CD4-positive, alpha-beta T cell treated with Interleukin-21 for 1 hour (primary cell): ENCODE data around the gene PSMC5.
"Not testable (repeated sequence)": the region's sequence is repeated elsewhere in the genome, so short reads cannot be mapped to it uniquely, and the experiment has no call there.

ENCODE experiments used
- DNase-seq: peaks from one replicate; pipeline ENCODE4 v3.0.0-alpha.2; 2020

The PSMC5 gene

DNA sequence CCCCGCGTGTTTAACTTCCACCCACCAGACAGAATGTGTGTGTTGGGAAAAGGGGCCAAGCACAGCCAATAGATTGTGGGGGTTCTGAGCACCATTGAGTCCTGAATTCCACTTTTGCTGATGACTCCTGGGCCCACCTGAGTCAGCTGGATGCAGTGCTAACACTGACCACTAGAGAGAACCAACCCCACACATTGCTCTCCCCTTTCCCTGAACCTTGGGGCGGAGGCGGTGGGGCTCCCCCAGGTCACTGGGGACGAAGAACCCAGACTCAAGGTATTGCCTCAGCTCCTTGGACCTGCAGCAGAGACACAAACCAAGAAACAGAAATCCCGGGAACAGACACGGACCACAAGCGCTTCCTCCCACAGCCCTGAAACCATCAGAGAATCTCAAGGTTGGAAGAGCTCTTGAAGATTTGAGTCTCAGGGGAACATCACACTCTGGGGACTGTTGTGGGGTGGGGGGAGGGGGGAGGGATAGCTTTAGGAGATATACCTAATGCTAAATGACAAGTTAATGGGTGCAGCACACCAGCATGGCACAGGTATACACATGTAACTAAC lies 46.9 kb downstream of the PSMC5 start:
- DNase-seq, result not testable (repeated sequence)

DNA sequence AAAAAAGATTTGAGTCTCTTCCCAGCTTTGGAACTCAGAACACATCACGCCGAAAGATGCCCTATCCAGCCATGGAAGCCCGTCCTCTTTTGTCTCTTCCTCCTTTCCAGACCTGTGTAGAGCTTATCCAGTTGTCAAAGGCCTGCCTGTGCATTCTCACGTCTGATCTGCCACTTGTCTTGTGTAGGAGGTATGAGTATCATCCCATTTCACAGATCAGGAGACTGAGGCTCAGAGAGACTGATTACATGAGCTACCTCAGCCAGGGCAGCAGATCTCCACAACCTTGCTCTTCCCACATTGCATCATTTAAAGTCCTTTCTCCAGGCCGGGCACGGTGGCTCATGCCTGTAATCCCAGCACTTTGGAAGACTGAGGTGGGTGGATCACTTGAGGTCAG lies 47.5 kb downstream of the PSMC5 start:
- not testable (repeated sequence) for DNase-seq

GRCh38 chr17:63878413-63878812 lies 51.2 kb downstream of the PSMC5 start:
- not testable (repeated sequence) for DNase-seq

GRCh38 chr17:63880706-63881105 lies 53.5 kb downstream of the PSMC5 start:
- DNase-seq, result no peak

DNA sequence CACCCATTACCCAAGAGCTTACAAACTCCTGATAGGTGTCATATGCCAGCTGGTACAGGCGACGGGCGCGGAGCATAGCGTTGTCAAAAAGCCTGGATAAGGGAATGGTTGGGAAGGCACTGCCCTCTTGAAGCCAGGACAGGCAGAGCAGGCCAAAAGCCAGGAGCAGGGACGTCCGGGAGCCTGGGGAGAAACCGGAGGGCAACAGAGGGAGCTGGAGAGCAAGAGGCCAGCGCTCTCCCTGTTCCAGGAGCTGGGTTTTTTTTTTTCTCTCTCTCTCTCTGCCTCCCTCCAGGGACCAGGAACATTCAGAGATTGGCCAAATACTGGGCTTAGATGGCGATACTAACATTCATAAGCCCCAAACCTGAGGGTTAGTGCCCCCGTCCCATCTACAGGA lies 54.1 kb downstream of the PSMC5 start:
- DNase-seq, result not testable (repeated sequence)
